ENCODE data around the gene NT5DC1. TPM values are rescaled to one million over a fixed set of nuclear protein-coding genes. Genes with fewer than 3 reads are reported as not detected.
A peak's percentile ranks its signal among the peaks of the same experiment; 100 is the strongest.
"Not testable (repeated sequence)": the region's sequence is repeated elsewhere in the genome, so short reads cannot be mapped to it uniquely, and the experiment has no call there.

NT5DC1 gene
- total and polyA plus RNA-seq, 3 donors from 2014 or later, result 10.7 to 28.2 (median 22.8) TPM

- WGBS, 2 donors, result 75 to 91% methylated on average over 1 of the region's 1 CpG
- intact Hi-C loops (cut with DNase I; ENCODE audit: low total_unique reads), result no loop called here
- Histone ChIP-seq H3K36me3 (ENCODE audit: low read depth, missing control alignments) (no peaks in the 10 kb centered on the region), H3K27me3 (no peaks in the 10 kb centered on the region), H3K9me3 (no peaks in the 10 kb centered on the region), H3K4me3 (no peak overlapping the region), H3K4me1 (peaks cover 3% of the 10 kb centered on the region), H3K27ac (no peak overlapping the region)
- DNase-seq, result no peak
- no peak for TF ChIP-seq POLR2A (IDR thresholded peaks at IDR 0.05)
- TF ChIP-seq, protein P1, sequence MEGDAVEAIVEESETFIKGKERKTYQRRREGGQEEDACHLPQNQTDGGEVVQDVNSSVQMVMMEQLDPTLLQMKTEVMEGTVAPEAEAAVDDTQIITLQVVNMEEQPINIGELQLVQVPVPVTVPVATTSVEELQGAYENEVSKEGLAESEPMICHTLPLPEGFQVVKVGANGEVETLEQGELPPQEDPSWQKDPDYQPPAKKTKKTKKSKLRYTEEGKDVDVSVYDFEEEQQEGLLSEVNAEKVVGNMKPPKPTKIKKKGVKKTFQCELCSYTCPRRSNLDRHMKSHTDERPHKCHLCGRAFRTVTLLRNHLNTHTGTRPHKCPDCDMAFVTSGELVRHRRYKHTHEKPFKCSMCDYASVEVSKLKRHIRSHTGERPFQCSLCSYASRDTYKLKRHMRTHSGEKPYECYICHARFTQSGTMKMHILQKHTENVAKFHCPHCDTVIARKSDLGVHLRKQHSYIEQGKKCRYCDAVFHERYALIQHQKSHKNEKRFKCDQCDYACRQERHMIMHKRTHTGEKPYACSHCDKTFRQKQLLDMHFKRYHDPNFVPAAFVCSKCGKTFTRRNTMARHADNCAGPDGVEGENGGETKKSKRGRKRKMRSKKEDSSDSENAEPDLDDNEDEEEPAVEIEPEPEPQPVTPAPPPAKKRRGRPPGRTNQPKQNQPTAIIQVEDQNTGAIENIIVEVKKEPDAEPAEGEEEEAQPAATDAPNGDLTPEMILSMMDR (IDR thresholded peaks at IDR 0.05), result no peak
Measured at GRCh38 chr6:116283191-116283590, 182.5 kb downstream of the NT5DC1 start.

- H3K36me3 ChIP-seq (ENCODE audit: low read depth, missing control alignments); DNase-seq; H3K27me3 ChIP-seq; intact Hi-C loops (cut with DNase I; ENCODE audit: low total_unique reads); H3K27ac ChIP-seq; H3K4me3 ChIP-seq; H3K4me1 ChIP-seq; H3K9me3 ChIP-seq: not testable (repeated sequence)
- WGBS, 2 donors, result 83 to 99% methylated on average over 4 of the region's 4 CpGs
Measured at GRCh38 chr6:116284984-116285383, 184.3 kb downstream of the NT5DC1 start.

GRCh38 chr6:116286773-116287358, 186.2 kb downstream of the NT5DC1 start:
- Histone ChIP-seq H3K9me3 (no peaks in the 10 kb centered on the region), H3K36me3 (ENCODE audit: low read depth, missing control alignments) (no peaks in the 10 kb centered on the region), H3K4me3 (no peak overlapping the region), H3K4me1 (no peaks in the 10 kb centered on the region), H3K27ac (no peak overlapping the region), H3K27me3 (no peaks in the 10 kb centered on the region)
- no peak for TF ChIP-seq POLR2A (IDR thresholded peaks at IDR 0.05)
- TF ChIP-seq, protein P1 (IDR thresholded peaks at IDR 0.05), result no peak
- 86 to 95% methylated on average over 1 of the region's 1 CpG for WGBS, 2 donors
- DNase-seq, result no peak
- intact Hi-C loops (cut with DNase I; ENCODE audit: low total_unique reads), result no loop called here

- H3K36me3 ChIP-seq (ENCODE audit: low read depth, missing control alignments), result no peaks in the 10 kb centered on the region
- no peaks in the 10 kb centered on the region for H3K9me3 ChIP-seq
- no peak for TF ChIP-seq POLR2A (IDR thresholded peaks at IDR 0.05)
- TF ChIP-seq, protein P1 (IDR thresholded peaks at IDR 0.05), result peak; percentile 55 to 87 (median 81)
- H3K27me3 ChIP-seq, result no peaks in the 10 kb centered on the region
- H3K4me3 ChIP-seq, result no peak overlapping the region
- no peak for DNase-seq
- intact Hi-C loops (cut with DNase I; ENCODE audit: low total_unique reads), result no loop called here
- H3K4me1 ChIP-seq, result no peaks in the 10 kb centered on the region
- 85 to 88% methylated on average over 2 of the region's 2 CpGs for WGBS, 2 donors
- no peak overlapping the region for H3K27ac ChIP-seq
Measured at GRCh38 chr6:116287689-116288282, 187.1 kb downstream of the NT5DC1 start.

DNA sequence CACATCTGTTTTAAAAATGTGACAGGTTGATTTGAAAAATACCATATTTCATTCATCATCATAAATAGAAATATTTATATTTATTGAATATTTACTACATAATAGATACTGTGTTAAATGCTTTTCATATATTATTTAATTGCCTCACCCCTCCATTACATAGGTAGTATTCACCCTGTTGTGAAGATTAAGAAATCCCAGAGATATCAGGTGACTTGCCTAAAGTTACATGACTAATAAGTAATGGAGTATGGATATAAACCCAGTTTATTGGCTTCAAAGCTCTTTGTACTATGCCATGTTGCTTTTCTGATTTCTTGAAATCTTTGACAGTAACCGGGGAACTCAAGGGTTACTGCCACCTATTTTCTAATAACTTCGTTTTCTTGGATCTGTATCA, 189.2 kb downstream of the NT5DC1 start:
- no peak for TF ChIP-seq POLR2A (IDR thresholded peaks at IDR 0.05)
- TF ChIP-seq, protein P1 (IDR thresholded peaks at IDR 0.05), result no peak
- DNase-seq, result no peak
- 87 to 89% methylated on average over 2 of the region's 2 CpGs for WGBS, 2 donors
- no peaks in the 10 kb centered on the region for H3K36me3 ChIP-seq (ENCODE audit: low read depth, missing control alignments)
- H3K4me1 ChIP-seq, result no peaks in the 10 kb centered on the region
- no peak overlapping the region for H3K4me3 ChIP-seq
- intact Hi-C loops (cut with DNase I; ENCODE audit: low total_unique reads), result no loop called here
- H3K9me3 ChIP-seq, result no peaks in the 10 kb centered on the region
- H3K27ac ChIP-seq, result no peak overlapping the region
- H3K27me3 ChIP-seq, result no peaks in the 10 kb centered on the region
